Right lobe of liver (tissue), 6 donors: ENCODE data around the gene KATNAL1. TPM values are rescaled to one million over a fixed set of nuclear protein-coding genes. Genes with fewer than 3 reads are reported as not detected.

Source experiments
- ATAC-seq, 4 donors: fragments of 200-7000 bp; cut with Tn5 transposase; one replicate each; pipeline ENCODE4 v1.9.1; 2020; ENCODE audit warnings: mild to moderate bottlenecking in 4 of 4, moderate library complexity in 4 of 4
- DNase-seq, 3 donors: peaks; one replicate each; pipeline ENCODE4 v3.0.0-alpha.2; 2020
- H3K27ac ChIP-seq, 3 donors: fragments of 200-600 bp; one replicate each; pipeline ENCODE4 v1.8.0; 2022
- H3K27me3 ChIP-seq, 2 donors: fragments of 200-600 bp; one replicate each; pipeline ENCODE4 v1.8.0; 2022
- H3K36me3 ChIP-seq, 4 donors: fragments of 200-600 bp; sonication (generic) in 1 of 4; one replicate each; pipeline versions ENCODE4 v1.5.1 to v1.8.0; 2017 to 2022; ENCODE audit warnings: control low read depth in 1 of 4
- H3K4me1 ChIP-seq, 4 donors: fragments of 200-600 bp; sonication (generic) in 1 of 4; one replicate each; pipeline versions ENCODE4 v1.5.1 to v1.8.0; 2017 to 2022; ENCODE audit warnings: control low read depth in 1 of 4
- H3K4me3 ChIP-seq, 3 donors: fragments of 200-600 bp; one replicate each; pipeline ENCODE4 v1.8.0; 2022
- H3K9me3 ChIP-seq, 4 donors: fragments of 200-600 bp; sonication (generic) in 1 of 4; one replicate each; pipeline versions ENCODE4 v1.5.1 to v1.8.0; 2017 to 2022; ENCODE audit warnings: control low read depth in 1 of 4
- POLR2A ChIP-seq: fragments of 450-650 bp; IDR thresholded peaks from one replicate; pipeline ENCODE4 v1.6.1; 2017; ENCODE audit warnings: antibody characterized with exemption, mild to moderate bottlenecking
- WGBS: methylation state at CpG from one replicate; pipeline ENCODE4 v1.1.6; 2018; ENCODE audit warnings: low coverage, low lambda C conversion rate; ENCODE audit not compliant: insufficient coverage; ENCODE audit errors: missing lambda C conversion rate; 5-methylcytosine and 5-hydroxymethylcytosine counted together
- intact Hi-C, 2 donors: fragments of 100-400 bp; cut with DNase I; formaldehyde crosslinking; loops; one replicate each; pipeline versions ENCODE4 v1.11.2 to v1.14.1; 2022
- total RNA-seq, 6 experiments: library from RNA; depleted of rRNA in 2 of 6; stranded (reverse); fragments of >200 nt in 2 of 6; fragmentation: NEBNext Ultra II Directional in 3 of 6; extraction: Animal tissue kit (Norgen Biotek cat#: 25700) in 3 of 6; gene quantifications; one replicate each; pipeline versions ENCODE4 v1.1.0 to v1.2.4, GENCODE V29; 2016 to 2023
- TF ChIP-seq, protein P1 (sequence below), 4 donors: fragments of 200-600 bp in 3 of 4; fragments of 450-650 bp in 1 of 4; IDR thresholded peaks; one replicate each; pipeline versions ENCODE4 v1.5.1 to v1.8.0; 2016 to 2022; ENCODE audit warnings: antibody characterized with exemption in 4 of 4, mild to moderate bottlenecking in 2 of 4
- donor health status: DM: no; HTN: yes; CAD: no.
- donor health status: DM: no; HTN: no; CAD: no.
- donor health status: DM: no; HTN: no; CAD: no.
- donor health status: DM: no; HTN: yes; CAD: no.
- donor health status: DM: no; HTN: yes; CAD: no.

Gene KATNAL1
- total RNA-seq, 6 experiments from 2014 or later, result 6.3 to 10.0 (median 9.3) TPM

DNA sequence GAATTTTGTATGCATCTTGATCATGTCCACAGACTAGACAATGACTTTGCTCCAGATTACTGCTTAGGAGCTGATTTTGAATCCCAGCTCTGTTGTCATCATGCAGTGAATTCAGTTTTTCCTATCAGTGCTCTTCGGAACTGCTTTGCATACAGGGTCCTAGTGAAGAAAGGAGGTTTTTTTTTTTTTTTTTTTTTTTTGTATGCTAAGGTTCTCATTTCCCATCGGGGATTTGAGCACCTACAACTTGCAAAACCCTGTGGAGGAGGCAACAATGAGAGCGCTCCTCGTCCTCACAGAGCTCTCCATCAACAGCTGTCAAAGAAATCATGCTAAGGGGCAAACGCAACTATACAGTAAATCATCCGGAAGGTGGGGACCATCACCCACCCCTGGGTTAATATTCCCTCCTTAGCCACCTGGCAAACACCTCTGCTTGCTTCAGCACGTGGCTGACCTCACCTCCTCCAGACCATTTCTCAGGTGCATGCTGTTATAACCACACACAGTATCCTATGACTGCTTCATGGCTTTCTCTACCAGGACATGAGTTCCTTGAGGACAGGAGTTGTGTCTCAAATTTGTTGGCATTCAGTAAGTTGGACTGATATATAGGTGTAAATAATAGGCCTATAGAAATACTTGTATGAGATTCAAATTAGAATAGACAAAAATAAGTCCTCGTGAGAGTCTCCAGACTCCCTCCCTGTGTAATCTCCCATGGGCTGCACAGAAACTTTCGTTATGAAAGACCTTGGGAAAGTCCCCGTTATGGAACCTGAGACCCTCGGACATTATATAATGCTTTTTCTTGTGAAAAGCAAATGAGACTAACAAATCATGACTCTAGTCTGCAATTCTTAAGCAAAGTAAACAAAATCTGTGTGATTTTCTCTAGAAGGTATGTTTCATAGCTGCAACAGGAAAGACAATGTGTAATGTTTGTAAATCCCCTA, 113.8 kb downstream of the KATNAL1 start:
- H3K27ac ChIP-seq, result no peak overlapping the region
- ATAC-seq, result no peak
- H3K27me3 ChIP-seq, result no peaks in the 10 kb centered on the region
- H3K9me3 ChIP-seq, result no peaks in the 10 kb centered on the region
- no peak overlapping the region for H3K4me3 ChIP-seq
- TF ChIP-seq POLR2A, result no peak
- TF ChIP-seq, protein P1, sequence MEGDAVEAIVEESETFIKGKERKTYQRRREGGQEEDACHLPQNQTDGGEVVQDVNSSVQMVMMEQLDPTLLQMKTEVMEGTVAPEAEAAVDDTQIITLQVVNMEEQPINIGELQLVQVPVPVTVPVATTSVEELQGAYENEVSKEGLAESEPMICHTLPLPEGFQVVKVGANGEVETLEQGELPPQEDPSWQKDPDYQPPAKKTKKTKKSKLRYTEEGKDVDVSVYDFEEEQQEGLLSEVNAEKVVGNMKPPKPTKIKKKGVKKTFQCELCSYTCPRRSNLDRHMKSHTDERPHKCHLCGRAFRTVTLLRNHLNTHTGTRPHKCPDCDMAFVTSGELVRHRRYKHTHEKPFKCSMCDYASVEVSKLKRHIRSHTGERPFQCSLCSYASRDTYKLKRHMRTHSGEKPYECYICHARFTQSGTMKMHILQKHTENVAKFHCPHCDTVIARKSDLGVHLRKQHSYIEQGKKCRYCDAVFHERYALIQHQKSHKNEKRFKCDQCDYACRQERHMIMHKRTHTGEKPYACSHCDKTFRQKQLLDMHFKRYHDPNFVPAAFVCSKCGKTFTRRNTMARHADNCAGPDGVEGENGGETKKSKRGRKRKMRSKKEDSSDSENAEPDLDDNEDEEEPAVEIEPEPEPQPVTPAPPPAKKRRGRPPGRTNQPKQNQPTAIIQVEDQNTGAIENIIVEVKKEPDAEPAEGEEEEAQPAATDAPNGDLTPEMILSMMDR (IDR thresholded peaks at IDR 0.05), result no peak
- no peaks in the 10 kb centered on the region for H3K36me3 ChIP-seq
- DNase-seq, result no peak
- 84% methylated on average over 11 of the region's 11 CpGs for WGBS
- no peaks in the 10 kb centered on the region for H3K4me1 ChIP-seq
- intact Hi-C loops, result no loop called here

DNA sequence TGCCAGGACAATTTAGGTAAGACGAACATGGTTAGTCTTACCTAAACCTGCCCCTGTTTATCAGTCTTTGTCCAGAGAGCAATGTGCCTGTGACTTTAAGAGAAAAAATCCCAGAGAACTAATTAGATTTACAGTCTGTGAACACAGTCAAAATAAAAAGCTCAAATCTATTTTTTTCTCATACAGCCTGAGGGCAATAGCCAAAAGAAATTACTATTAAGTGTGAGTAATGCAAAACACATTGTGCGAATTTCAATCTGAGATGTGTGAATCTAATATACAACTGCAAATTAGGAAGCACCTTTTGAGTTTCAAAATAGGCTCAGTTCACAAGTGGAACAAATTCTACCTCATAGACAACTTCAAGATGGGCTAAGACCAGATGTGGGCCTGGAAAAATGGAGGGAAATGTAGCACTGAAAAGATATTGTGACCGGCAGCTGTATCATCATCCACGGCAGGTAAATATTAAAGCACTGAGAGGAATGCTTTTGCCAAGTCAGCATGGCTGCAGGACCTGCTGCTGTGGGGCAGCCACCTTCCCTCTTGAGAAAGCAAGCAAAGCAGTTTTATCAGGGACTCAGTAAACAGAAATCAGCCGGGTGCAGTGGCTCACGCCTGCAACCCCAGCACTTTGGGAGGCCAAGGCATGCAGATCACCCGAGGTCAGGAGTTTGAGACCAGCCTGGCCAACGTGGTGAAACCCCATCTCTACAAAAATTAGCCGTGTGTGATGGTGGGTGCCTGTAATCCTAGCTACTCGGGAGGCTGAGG, 114.8 kb downstream of the KATNAL1 start:
- ATAC-seq (no peak), DNase-seq (no peak)
- TF ChIP-seq, protein P1 (IDR thresholded peaks at IDR 0.05), result no peak
- no peak for TF ChIP-seq POLR2A
- Histone ChIP-seq H3K36me3 (no peaks in the 10 kb centered on the region), H3K4me3 (no peak overlapping the region), H3K27me3 (no peaks in the 10 kb centered on the region), H3K9me3 (no peaks in the 10 kb centered on the region), H3K27ac (no peak overlapping the region), H3K4me1 (no peaks in the 10 kb centered on the region)
- intact Hi-C loops, result no loop called here
- 61% methylated on average over 8 of the region's 10 CpGs for WGBS

DNA sequence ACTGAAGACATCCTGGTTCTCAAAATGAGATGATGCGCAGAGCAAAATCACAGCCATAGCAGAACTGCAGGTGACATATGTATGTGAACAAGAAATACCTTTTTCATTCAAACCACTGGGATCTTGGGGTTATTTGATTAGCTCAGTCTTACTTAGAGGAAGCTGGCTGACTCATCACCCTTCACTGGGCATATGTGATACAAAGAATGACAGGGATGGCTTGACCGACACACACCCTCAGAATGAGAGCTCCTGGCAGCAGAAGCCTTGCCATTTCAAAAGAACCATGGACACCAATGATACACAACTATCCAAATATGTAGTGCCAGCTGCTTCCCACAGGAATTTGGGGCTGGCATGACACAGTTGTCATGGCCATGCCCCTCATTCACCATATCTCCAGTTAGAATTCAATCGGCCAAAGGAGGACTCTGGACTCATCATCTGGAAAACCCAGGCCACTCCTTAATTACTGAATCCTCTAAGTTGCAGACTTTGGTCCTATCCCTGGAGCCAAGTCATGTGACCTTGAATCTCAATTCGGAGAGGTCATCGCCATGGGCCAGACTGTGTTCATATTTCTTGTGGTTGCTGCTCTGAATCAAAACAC, 115.8 kb downstream of the KATNAL1 start:
- peak in 1 of 4 donors; percentile 35 for ATAC-seq
- H3K27ac ChIP-seq, result no peak overlapping the region
- intact Hi-C loops, result no loop called here

More for the DNA sequence above, 115.8 kb downstream of the KATNAL1 start:
- no peak overlapping the region for H3K4me3 ChIP-seq
- TF ChIP-seq, protein P1 (IDR thresholded peaks at IDR 0.05), result no peak
- no peak for TF ChIP-seq POLR2A
- H3K27me3 ChIP-seq, result no peaks in the 10 kb centered on the region
- WGBS, result 68% methylated on average over 5 of the region's 5 CpGs
- no peak for DNase-seq
- no peaks in the 10 kb centered on the region for H3K4me1 ChIP-seq
- no peaks in the 10 kb centered on the region for H3K36me3 ChIP-seq
- no peaks in the 10 kb centered on the region for H3K9me3 ChIP-seq
